BJ (cell line): ENCODE data around the gene CSNK2A3. TPM values are rescaled to one million over a fixed set of nuclear protein-coding genes. Genes with fewer than 3 reads are reported as not detected.

Experiments
- CTCF ChIA-PET: fragments of 350-600 bp; formaldehyde crosslinking; extraction: SDS; loops from one replicate; lab custom pipeline; 2021; ENCODE audit warnings: antibody characterized with exemption, inconsistent platforms; lab: Yijun Ruan, JAX
- POLR2A ChIA-PET: fragments of 300-600 bp; sonication (Branson Sonifier 250); formaldehyde crosslinking; extraction: SDS; loops from one replicate; lab custom pipeline; 2021; ENCODE audit warnings: antibody characterized with exemption; lab: Charles Lee
- DNase-seq: peaks from one replicate; pipeline ENCODE4 v3.0.0-alpha.2; 2011; ENCODE audit warnings: low read depth
- H3K27me3 ChIP-seq: 2 replicates; pipeline ENCODE4 v1.6.0; 2011; ENCODE audit warnings: low read length; ENCODE audit not compliant: control insufficient read depth, insufficient read depth
- H3K36me3 ChIP-seq: 2 replicates; pipeline ENCODE4 v1.5.1; 2011; ENCODE audit warnings: low read length; ENCODE audit not compliant: control insufficient read depth, insufficient read depth
- H3K4me3 ChIP-seq: 2 replicates; pipeline ENCODE4 v1.5.1; 2011; ENCODE audit warnings: low read depth, mild to moderate bottlenecking, control low read depth, low read length
- CTCF ChIP-seq: IDR thresholded peaks from 2 replicates; pipeline ENCODE4 v1.5.1; 2011; ENCODE audit warnings: low read depth, mild to moderate bottlenecking, control low read depth, inconsistent platforms, low read length, moderate library complexity; ENCODE audit not compliant: insufficient read depth
- polyA plus RNA-seq: library from polyadenylated mRNA; depleted of rRNA; stranded (reverse); fragments of >200 nt; gene quantifications from 2 replicates; pipeline ENCODE4 v1.2.3, GENCODE V29; 2011

CSNK2A3 gene
- polyA plus RNA-seq, 1 experiment = 0.91 TPM

GRCh38 chr11:11384829-11385228, 31.8 kb upstream of the CSNK2A3 start:
- Histone ChIP-seq H3K4me3 (no peak overlapping the region), H3K36me3 (no peaks in the 10 kb centered on the region), H3K27me3 (0 out of 2 replicates have a peak, but pooled peaks cover 2% of the 10 kb centered on the region)
- DNase-seq = no peak
- TF ChIP-seq CTCF = no peak
- POLR2A ChIA-PET = no interaction called here
- CTCF ChIA-PET = no interaction called here

- POLR2A ChIA-PET = no interaction called here
- Histone ChIP-seq H3K36me3 (no peaks in the 10 kb centered on the region), H3K4me3 (no peak overlapping the region), H3K27me3 (0 out of 2 replicates have a peak, but pooled peaks cover 2% of the 10 kb centered on the region)
- DNase-seq = no peak
- CTCF ChIA-PET = no interaction called here
- TF ChIP-seq CTCF = no peak
Observed at GRCh38 chr11:11383995-11384394, 30.9 kb upstream of the CSNK2A3 start.

GRCh38 chr11:11382858-11383532, 29.9 kb upstream of the CSNK2A3 start:
- ChIA-PET CTCF (interaction anchor here (0.8 kb wide), 1 partner anchor 16 kb away, joined by 3 read pairs; no protein-coding TSS in a partner anchor), POLR2A (no interaction called here)
- no peak overlapping the region for H3K4me3 ChIP-seq
- DNase-seq = no peak
- H3K27me3 ChIP-seq = no peaks in the 10 kb centered on the region
- TF ChIP-seq CTCF = no peak
- no peaks in the 10 kb centered on the region for H3K36me3 ChIP-seq

- Histone ChIP-seq H3K36me3 (no peaks in the 10 kb centered on the region), H3K4me3 (no peak overlapping the region), H3K27me3 (no peaks in the 10 kb centered on the region)
- CTCF ChIA-PET = no interaction called here
- DNase-seq = no peak
- POLR2A ChIA-PET = no interaction called here
- no peak for TF ChIP-seq CTCF
Observed at GRCh38 chr11:11381471-11382105, 28.5 kb upstream of the CSNK2A3 start.

GRCh38 chr11:11380883-11381282, 27.8 kb upstream of the CSNK2A3 start:
- TF ChIP-seq CTCF = no peak
- no peak for DNase-seq
- no peaks in the 10 kb centered on the region for H3K36me3 ChIP-seq
- ChIA-PET CTCF (interaction anchor here (0.9 kb wide), 1 partner anchor 14 kb away, joined by 3 read pairs; no protein-coding TSS in a partner anchor), POLR2A (no interaction called here)
- no peaks in the 10 kb centered on the region for H3K27me3 ChIP-seq
- H3K4me3 ChIP-seq = no peak overlapping the region
